Breast epithelium (tissue), 3 donors: ENCODE results near the gene RIIAD1.

Experiments
- CTCF ChIP-seq, 3 donors: fragments of 450-650 bp; IDR thresholded peaks; one replicate each; pipeline ENCODE4 v1.5.1; 2016 to 2017; ENCODE audit warnings: antibody characterized with exemption in 3 of 3, mild to moderate bottlenecking in 3 of 3, moderate library complexity in 3 of 3
- POLR2A ChIP-seq: fragments of 450-650 bp; IDR thresholded peaks from one replicate; pipeline ENCODE4 v1.6.1; 2016; ENCODE audit warnings: antibody characterized with exemption, mild to moderate bottlenecking, moderate library complexity

- TF ChIP-seq POLR2A (no peak), CTCF (IDR thresholded peaks at IDR 0.05) (no peak)
Observed at GRCh38 chr1:151708891-151709290, 12.4 kb upstream of the RIIAD1 start.
